Measurements from ENCODE around the gene GRN. TPM values are rescaled to one million over a fixed set of nuclear protein-coding genes. Genes with fewer than 3 reads are reported as not detected.

GRN gene
- total and polyA plus RNA-seq, 9 of the 15 experiments (the other 6 are each of a cell fraction or from before 2014, with no cell fraction given): 5.4 to 75.3 (median 20.7) TPM

DNA sequence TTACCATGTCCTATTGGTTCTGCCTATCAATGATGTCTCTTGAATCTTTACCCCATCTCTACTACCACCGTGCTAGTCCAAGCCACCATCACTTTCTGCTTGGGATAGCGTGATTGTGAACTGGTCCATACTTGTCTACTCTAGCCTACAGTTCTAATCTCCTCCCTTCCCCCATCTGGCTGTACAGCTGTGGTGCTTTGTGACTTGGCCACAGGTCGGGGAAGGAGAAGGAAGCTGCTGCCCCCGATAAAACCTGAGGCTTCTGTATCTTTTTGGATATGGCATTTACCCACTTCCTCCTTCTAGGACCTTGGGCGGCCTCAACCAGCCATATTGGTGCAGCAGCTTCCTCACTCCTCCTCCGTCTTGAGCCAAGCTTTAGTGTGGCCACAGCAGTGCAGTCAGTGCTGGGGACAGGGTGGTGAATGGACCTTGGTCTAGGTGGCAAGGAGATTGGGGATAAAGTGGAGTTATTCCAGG, 44.7 kb downstream of the GRN start (continued):
- TF ChIP-seq, protein P1, sequence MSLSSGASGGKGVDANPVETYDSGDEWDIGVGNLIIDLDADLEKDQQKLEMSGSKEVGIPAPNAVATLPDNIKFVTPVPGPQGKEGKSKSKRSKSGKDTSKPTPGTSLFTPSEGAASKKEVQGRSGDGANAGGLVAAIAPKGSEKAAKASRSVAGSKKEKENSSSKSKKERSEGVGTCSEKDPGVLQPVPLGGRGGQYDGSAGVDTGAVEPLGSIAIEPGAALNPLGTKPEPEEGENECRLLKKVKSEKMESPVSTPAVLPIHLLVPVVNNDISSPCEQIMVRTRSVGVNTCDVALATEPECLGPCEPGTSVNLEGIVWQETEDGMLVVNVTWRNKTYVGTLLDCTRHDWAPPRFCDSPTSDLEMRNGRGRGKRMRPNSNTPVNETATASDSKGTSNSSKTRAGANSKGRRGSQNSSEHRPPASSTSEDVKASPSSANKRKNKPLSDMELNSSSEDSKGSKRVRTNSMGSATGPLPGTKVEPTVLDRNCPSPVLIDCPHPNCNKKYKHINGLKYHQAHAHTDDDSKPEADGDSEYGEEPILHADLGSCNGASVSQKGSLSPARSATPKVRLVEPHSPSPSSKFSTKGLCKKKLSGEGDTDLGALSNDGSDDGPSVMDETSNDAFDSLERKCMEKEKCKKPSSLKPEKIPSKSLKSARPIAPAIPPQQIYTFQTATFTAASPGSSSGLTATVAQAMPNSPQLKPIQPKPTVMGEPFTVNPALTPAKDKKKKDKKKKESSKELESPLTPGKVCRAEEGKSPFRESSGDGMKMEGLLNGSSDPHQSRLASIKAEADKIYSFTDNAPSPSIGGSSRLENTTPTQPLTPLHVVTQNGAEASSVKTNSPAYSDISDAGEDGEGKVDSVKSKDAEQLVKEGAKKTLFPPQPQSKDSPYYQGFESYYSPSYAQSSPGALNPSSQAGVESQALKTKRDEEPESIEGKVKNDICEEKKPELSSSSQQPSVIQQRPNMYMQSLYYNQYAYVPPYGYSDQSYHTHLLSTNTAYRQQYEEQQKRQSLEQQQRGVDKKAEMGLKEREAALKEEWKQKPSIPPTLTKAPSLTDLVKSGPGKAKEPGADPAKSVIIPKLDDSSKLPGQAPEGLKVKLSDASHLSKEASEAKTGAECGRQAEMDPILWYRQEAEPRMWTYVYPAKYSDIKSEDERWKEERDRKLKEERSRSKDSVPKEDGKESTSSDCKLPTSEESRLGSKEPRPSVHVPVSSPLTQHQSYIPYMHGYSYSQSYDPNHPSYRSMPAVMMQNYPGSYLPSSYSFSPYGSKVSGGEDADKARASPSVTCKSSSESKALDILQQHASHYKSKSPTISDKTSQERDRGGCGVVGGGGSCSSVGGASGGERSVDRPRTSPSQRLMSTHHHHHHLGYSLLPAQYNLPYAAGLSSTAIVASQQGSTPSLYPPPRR (CRISPR knock-in tag; IDR thresholded peaks at IDR 0.05; ENCODE audit: borderline replicate concordance): no peak
- TF ChIP-seq ATF7 (IDR thresholded peaks at IDR 0.05): peak; percentile 55; the same call in 1 of the 2 replicates
- TF ChIP-seq XRCC3 (IDR thresholded peaks at IDR 0.05): no peak
- no peak for TF ChIP-seq LARP7 (IDR thresholded peaks at IDR 0.05)
- no peak for TF ChIP-seq MECOM (CRISPR knock-in tag; IDR thresholded peaks at IDR 0.05)
- TF ChIP-seq HNRNPL (IDR thresholded peaks at IDR 0.05; ENCODE audit: low read depth, low read length): no peak
- no peak for TF ChIP-seq ZFP30 (CRISPR knock-in tag; IDR thresholded peaks at IDR 0.05; ENCODE audit: borderline replicate concordance)
- 0 out of 2 replicates have a peak, but pooled peaks have one; percentile 19 for TF ChIP-seq MEF2D (tag; conservative IDR thresholded peaks at IDR 0.05; ENCODE audit: low read depth)
- TF ChIP-seq CREB3L1 (IDR thresholded peaks at IDR 0.05; ENCODE audit: borderline replicate concordance, low read depth): peak; percentile 65; the same call in 1 of the 2 replicates
- TF ChIP-seq RBFOX2 (IDR thresholded peaks at IDR 0.05; ENCODE audit: low read depth, low read length): peak; percentile 32; the same call in 1 of the 2 replicates
- no peak for TF ChIP-seq ZHX1 (conservative IDR thresholded peaks at IDR 0.05; ENCODE audit: low read length)
- TF ChIP-seq, protein P2, sequence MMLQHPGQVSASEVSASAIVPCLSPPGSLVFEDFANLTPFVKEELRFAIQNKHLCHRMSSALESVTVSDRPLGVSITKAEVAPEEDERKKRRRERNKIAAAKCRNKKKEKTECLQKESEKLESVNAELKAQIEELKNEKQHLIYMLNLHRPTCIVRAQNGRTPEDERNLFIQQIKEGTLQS (IDR thresholded peaks at IDR 0.05): no peak
- TF ChIP-seq, protein P2 (CRISPR knock-in tag; conservative IDR thresholded peaks at IDR 0.05): no peak
- no peak for TF ChIP-seq MBD2 (IDR thresholded peaks at IDR 0.05; ENCODE audit: borderline replicate concordance, low read depth)
- no peak for TF ChIP-seq SNAPC5 (CRISPR knock-in tag; IDR thresholded peaks at IDR 0.05)
- no peak for TF ChIP-seq HINFP (tag; conservative IDR thresholded peaks at IDR 0.05; ENCODE audit: low read depth)
- TF ChIP-seq NFIX (CRISPR knock-in tag; IDR thresholded peaks at IDR 0.05; ENCODE audit: low read depth): no peak

Data from K562 (cell line).